GM21786 (cell line): Measurements from ENCODE around the gene CBL.

ENCODE experiments used
- ATAC-seq: cut with Tn5 transposase; IDR thresholded peaks from one replicate; pipeline ENCODE4 v1.9.1; 2021; ENCODE audit not compliant: unreplicated experiment

Gene CBL

DNA sequence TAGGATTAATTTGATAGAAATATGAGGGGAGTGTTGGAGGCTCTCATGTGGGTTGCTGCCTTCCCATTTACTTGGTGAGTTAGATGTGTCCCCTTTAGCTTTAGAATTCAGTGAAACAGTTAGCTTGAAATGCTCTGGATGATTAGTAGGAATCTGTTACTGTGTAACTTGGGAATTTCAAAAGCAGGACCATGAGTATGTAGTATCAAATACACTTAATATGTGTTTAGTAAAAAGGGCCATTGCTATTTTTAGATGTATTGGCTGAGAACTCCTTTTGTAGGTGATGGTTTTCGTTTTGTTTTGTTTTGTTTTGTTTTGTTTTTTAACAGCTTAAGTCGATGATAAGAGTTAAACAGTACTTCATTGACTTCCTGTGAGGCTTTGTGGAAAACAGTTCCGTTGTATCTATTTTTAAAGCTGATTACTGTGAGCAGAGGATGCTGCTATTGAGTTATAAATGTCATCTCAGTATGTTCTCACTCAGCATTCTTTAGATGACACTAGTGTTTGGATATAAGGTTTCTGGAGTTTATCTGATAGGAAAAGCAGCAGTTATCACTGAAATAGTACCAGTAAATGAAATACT, 57.3 kb downstream of the CBL start:
- ATAC-seq = no peak

DNA sequence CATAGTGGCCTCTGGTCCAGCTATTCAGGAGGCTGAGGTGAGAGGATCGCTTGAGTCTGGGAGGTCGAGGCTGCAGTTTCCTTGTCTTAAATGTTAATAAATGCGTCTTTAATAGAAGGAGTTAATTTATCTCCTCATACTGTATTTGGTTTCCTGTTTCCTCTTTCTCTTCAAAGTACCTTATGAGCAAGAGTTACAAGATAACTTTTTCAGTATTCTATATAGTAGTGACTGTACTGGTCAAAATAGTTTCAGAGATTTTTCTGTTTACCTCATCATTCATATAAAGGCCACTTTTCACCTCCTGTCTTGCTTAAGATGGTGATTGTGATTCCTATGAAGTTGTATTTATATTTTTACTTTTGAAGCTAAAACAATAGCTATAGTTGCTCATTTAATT, 59.9 kb downstream of the CBL start:
- ATAC-seq = no peak

DNA sequence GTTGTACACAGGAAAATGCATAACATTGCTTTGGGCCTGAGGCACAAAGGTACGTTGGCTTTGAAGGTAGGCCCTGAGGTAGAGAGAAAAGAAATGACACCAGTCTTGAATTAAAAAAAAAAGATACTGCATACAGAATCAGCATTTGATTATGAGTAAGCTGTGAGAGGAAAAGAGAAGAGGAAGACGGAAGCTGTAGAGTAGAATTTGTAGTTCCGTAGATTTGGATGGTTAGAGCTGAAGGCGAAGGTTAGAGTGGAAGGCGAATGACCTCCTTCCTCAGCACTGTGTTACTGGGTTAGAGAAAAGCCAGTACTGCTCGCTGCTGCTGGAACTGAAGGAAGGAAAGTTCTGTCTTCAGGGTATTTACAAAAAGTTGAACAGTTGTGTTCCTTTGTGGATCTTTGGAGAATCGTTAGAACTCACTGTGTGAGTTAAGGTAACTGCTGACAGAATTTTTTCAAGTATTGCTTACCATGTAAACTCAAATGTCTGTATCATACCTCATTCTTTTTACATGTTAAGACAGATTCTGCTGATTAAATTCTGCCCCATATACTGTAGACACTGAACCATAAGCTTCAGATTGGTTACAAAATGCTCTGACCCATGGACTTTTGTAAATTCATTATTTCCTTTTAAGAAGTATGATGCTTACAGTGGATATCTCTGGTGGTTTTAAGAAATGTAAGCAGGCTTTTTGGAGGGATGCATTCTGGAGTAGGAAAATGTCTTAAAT, 60.5 kb downstream of the CBL start:
- ATAC-seq = no peak

DNA sequence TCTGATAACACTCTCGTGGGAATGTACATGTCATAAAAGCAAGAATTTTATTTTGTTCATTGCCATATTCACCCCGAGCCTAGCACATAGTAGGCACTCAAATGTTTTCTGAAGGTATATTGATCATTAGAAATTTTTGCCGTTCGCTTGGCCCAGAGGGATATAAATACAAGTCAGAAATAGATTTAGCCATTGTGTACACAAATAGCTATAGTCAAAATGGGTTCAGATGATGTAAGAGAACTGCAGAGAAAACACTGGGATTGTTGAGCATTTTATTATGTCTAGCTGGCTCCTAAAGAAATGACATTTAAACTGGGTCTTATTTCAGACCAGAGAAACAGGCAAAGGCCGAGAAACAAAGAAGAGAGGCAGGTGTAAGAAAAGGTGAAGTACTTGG, 61.5 kb downstream of the CBL start:
- no peak for ATAC-seq

DNA sequence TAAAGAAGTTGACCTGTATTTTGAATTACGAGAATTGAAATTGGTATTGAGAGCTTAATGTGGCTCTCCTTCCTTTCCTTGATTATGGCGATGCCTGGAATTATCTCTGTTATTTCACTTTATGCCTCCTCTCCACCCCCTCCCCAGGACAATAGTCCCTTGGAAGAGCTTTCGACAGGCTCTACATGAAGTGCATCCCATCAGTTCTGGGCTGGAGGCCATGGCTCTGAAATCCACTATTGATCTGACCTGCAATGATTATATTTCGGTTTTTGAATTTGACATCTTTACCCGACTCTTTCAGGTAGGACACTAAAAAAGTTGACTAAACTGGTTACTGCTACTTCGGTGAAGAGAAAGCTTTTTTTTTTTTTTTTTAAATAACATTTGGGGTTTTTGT, 67.6 kb downstream of the CBL start:
- no peak for ATAC-seq

DNA sequence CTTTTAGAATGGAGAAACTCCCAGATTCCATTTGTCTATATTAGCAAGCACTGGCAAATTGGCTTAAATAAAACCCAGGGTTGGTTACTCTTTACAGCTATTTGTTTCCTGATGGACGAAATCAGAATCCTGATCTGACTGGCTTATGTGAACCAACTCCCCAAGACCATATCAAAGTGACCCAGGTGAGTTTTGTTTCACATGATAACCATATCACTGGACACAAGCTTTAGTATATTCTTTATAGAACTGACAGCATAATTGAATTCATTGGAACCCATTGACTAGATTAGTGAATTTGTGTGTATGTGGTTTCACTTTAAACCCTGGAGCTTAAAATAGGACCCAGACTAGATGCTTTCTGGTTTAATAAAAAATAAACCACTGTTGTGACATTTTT, 71.5 kb downstream of the CBL start:
- ATAC-seq = no peak

DNA sequence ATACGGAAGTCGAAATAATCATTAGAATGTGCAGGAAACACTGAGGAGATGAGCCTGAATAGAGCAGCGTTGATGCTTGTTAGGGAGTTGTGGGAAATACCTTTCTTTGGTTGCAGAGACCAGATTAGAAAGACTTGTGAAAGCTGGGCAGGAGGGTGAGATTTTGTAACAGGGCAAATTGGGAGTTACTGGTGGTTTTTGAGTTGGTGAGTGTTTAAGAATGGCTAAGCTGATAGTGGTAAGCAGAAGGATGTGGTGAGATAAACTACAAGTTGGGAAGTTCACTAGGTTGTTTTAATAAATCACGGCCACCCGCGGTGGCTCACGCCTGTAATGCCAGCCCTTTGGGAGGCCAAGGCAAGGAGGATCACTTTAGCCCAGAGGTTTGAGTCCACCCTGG, 76.4 kb downstream of the CBL start:
- no peak for ATAC-seq

DNA sequence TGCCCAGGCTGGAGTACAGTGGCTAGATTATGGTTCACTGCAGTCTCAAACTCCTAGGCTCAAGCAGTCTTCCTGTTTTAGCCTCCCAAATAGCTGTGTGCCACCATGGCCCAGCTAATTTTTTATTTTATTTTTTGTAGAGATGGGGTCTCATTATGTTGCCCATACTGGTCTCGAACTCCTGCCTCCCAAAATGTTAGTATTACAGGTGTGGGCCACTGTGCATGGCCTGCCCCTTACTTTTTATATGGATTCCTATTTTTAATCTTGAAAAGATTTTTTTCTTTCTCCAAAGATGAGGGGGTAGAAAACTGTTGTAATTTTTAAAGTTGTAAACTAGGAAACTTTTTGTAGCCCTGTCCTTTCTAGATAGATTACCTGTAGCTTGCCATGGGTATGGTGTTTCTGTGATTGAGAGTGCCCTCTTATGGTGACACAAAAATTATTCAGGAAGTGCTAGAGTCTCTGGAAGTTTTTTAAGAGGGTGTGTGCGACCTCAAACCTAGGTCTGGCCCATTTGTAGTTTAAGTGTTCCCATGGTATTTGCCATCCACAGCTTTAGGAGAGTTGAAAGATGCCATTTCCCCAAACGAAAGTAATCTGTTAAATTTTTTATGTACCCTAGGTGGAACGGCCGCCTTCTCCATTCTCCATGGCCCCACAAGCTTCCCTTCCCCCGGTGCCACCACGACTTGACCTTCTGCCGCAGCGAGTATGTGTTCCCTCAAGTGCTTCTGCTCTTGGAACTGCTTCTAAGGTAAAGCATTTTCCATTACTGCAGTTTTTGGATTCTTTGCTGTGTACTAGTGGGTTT, 78.4 kb downstream of the CBL start:
- no peak for ATAC-seq

DNA sequence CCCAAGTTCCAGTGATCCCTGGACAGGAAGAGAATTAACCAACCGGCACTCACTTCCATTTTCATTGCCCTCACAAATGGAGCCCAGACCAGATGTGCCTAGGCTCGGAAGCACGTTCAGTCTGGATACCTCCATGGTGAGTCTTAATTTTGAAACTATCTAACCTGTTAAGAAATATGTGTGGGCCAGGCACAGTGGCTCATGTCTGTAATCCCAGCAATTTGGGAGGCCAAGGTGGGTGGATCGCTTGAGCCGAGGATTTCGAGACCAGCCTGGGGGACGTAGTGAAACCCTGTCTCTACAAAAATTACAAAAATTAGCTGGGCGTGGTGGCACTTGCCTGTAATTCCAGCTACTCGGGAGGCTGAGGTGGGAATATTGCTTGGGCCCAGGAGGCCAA, 79.3 kb downstream of the CBL start:
- no peak for ATAC-seq

DNA sequence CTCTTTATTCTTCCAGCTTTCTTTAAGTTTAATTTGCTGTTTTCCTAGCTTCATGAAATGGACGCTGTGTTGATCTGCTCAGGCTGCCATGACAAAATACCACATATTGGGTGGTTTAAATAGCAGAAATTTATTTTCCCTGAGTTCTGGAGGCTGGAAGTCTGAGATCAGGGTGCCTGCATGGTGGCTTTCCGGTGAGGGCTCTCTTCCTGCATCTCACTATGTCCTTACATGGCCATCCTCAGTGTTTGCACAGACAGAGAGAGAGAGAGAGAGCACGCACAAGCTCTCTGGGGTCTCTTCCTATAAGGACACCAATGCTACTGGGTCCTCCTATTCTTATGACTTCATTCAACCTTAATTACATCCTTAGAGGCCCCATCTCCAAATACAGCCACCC, 82.1 kb downstream of the CBL start:
- no peak for ATAC-seq

DNA sequence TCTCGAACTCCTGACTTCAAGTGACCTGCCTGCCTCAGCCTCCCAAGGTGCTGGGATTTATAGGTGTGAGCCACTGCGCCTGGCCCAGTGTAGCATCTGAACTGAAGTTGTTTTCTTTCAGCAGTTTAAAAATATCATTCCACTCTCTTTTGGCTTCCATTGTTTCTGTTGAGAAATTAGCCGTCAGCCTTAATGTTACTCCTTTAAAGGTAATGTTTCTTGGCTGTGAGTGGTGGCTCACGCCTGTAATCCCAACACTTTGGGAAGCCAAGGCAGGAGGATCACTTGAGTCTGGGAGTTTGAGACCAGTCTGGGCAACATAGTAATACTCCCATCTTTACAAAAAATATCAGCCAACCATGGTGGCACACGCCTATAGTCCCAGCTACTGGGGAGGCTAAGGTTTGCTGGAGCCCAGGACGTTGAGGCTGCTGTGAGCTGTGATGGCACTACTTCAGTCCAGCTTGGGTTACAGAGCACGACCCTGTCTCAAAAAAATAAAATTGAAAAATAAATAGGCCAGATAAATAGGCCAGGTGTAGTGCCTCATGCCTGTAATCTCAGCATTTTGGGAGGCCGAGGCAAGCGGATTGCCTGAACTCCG, 84.9 kb downstream of the CBL start:
- ATAC-seq = no peak

DNA sequence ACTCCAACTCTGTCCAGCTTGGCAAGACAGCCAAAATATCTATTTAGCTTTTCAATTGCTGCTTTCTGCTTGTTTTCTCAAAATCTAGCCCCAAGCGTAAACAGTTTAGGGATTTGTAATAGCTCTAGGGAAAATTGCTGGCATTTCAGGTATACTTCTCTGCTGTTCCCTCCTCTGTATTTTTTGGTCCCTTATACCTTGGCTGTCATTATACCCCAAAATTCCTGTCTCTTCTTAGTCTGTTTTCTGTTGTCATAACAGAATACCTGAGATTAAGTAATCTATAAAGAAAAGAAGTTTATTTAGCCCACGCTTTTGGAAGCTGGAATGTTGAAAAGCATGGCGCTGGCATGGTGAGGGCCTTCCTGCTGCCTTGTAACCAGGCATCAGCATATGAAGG, 87.3 kb downstream of the CBL start:
- no peak for ATAC-seq

DNA sequence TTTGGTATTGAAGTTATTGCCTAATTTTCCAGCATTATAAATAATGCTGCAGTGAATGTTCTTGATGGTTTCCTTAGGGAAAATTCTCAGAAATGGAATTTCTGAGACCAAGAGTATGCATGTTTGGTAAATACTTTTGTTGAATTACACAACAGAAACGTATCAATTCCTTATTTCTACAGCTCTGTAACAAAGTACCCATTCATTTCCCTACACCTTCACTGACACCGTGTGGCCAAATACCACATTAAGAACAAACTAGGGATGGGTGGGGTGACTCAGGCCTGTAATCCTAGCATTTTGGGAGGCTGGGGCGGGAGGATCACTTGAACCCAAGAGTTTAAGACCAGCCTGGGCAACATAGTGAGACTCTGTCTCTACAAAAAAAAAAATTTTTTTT, 89.0 kb downstream of the CBL start:
- no peak for ATAC-seq

DNA sequence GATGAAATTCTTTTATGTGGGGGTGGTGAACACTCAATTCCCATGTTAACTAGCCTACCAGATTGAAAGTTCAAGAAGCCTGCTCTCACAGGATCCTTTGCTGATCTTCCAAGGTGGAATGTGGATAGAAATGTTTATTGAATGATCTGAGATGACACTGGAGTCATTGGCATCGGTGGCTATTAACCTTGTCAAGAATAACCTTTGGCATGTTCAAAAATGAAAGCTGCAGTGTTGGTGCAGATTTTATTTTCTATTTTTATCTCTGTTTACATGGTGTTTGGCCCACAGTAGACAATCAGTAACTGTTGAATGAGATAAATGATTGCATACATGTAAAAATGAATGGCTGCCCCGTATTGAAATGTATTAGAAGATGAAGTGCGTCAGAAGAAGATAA, 91.8 kb downstream of the CBL start:
- ATAC-seq = no peak

DNA sequence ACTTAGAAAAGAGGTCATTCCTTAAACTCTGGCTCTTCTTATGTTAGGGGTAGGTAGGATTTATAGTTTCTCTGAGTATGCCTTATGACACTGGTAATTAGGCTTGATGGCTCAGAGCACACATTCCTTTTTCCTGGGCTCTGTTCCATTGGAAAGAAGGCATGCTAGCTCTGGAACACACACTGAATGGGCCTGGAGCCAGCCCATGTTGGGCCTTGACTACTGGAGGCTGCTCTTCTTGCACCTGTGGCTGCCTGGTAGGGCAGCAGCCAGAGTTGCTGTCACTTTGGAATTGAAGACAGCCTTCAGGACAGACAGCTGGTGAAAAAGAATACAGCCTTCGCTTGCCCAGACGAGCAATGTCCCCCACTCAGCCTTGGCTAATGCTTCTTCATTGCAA, 92.6 kb downstream of the CBL start:
- ATAC-seq = no peak

DNA sequence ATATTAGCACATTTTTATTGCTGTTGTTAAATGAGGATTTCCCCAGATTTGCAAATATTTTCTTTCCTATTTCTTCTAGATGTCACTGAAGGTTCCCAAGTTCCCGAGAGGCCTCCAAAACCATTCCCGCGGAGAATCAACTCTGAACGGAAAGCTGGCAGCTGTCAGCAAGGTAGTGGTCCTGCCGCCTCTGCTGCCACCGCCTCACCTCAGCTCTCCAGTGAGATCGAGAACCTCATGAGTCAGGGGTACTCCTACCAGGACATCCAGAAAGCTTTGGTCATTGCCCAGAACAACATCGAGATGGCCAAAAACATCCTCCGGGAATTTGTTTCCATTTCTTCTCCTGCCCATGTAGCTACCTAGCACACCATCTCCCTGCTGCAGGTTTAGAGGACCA, 93.3 kb downstream of the CBL start:
- no peak for ATAC-seq

DNA sequence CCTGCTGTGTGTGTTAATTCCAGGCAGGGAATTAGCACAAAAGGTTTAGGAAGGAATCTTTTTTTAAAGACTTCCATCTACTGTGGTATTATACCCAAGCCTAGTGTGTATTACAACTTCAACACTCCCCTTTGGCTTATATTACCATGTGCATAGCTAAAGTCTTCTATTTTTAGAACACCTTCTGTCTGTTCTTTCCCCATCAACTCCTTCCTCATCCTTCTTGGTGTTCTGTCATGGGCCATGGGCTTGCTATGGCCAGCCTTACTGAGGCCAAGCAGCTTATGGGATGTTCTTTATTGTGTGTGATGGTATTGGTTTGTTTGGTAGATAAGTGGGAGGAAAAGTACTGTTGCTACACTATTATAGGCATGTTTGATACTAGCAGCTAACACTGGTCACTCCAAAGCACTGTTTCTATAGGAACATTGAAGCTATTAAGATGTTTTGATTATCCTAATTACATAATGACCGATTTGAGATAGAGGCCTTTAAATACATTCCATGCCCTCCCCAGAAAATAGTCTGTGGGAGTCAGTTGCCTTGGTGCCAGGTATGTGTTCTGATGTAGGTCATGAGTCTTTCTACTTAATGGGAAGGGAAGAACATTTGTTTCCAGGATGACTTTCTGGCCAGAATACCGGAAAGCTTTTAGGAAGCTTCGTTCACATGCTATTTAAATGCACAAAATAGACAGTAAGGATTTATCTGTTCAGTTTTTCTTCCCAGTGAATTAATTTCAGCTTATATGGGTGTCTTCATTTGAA, 94.2 kb downstream of the CBL start:
- ATAC-seq = no peak

DNA sequence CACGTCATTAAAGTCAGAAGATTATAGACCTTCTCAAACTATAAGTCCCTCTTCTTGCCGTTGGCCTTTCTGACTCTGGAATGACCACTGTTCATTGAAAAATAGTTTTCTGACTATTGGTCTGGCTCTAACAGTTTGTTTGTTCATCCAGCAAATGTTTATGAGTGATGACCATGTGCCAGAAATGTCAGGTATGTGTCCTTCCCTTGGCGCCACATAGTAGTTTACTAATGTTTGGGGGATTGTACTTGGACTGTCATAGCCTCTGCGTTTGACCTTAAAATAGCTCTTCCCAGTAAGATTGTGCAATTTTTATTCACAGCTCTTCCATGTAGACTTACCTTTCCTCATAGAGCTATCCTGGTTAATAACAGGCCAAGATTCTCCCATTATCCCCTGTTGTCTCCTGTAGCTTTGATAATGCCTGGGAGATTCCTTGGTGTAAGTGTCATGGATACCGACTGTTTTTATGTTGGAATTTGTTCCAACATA, 97.1 kb downstream of the CBL start:
- ATAC-seq = no peak

DNA sequence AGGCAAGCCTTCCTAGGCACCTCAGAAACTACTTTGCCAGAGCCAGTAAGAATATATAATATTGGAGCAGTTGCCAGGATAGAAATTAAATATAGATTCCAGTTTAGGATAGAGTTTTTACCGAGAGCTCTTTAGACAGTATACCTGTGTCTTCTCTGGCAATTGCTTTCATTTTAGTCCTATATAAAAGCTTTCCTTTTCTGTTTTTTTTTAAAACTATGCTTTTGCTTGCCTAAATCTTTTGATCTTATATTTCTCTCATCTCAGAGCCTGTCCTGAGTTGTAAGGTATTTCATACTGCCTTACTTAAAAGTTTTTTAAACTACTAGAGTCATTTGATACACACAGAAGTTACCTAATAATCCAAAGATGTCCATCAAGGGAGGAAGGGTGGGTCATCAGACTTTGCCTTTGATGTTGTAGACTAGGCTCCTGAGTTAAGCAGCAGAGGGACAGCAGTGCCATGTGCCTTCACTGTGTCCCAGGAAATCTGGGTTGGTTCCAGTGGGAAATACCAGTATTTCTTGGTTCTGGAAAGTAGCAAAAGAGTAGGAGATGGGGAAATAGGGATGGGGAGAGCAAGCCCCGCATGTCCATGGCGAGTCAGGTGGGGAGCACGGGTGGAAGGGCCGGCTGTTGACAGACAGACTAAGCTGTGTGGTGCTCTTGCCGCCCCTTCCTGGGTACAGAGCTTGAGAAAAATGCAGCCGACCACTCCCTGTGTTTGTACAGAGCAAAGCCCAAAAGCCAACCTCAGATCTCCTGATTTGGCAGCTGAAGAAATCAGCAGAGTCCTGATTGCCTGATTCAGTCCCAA, 99.6 kb downstream of the CBL start:
- no peak for ATAC-seq

DNA sequence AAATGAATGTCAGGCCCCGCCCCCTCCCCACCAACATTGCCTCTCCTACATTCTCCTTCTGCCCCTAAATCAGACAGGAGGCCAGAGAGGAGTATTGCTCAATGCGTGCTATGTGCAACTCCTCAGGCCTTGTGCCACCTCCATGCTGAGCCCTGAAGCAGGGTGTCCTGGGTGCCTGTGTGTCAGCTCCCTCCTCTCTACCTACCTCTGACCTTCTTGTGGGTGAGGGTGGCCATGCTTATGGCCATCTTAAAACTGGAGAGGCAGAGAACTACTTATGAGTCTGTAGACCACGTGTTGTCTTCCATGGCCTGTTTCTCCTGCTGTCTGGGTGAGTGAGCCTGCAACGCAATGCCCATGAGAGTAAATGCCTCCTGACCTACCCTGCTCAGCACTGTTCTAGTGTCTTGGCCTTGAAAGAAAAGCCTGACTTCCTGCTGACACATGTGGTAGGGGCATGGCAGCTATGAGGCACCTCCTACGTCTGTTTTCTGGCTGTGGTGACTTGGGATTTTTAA, 100.3 kb downstream of the CBL start:
- ATAC-seq = no peak
